ENCODE results near the gene MRPS27.

The MRPS27 gene

GRCh38 chr5:72286798-72287197 is 33.2 kb downstream of the MRPS27 start:
- DNase-seq = no peak

- no peak for DNase-seq
Measured at GRCh38 chr5:72285424-72285821, 34.6 kb downstream of the MRPS27 start.

- DNase-seq = no peak
Measured at GRCh38 chr5:72284559-72285423, 35.2 kb downstream of the MRPS27 start.

- no peak for DNase-seq
Measured at GRCh38 chr5:72283358-72283757, 36.7 kb downstream of the MRPS27 start.

- DNase-seq = no peak
Measured at GRCh38 chr5:72282878-72283277, 37.2 kb downstream of the MRPS27 start.

- DNase-seq = no peak
Measured at GRCh38 chr5:72281764-72282499, 38.1 kb downstream of the MRPS27 start.

GRCh38 chr5:72281430-72281763 is 38.6 kb downstream of the MRPS27 start:
- no peak for DNase-seq

- no peak for DNase-seq
Measured at GRCh38 chr5:72280581-72281069, 39.4 kb downstream of the MRPS27 start.

- DNase-seq = no peak
Measured at GRCh38 chr5:72276219-72276752, 43.8 kb downstream of the MRPS27 start.

GRCh38 chr5:72273547-72273946 is 46.5 kb downstream of the MRPS27 start:
- no peak for DNase-seq

- no peak for DNase-seq
Measured at GRCh38 chr5:72272398-72272797, 47.6 kb downstream of the MRPS27 start.

- no peak for DNase-seq
Measured at GRCh38 chr5:72271702-72272101, 48.3 kb downstream of the MRPS27 start.

- DNase-seq = no peak
Measured at GRCh38 chr5:72270037-72270436, 50.0 kb downstream of the MRPS27 start.

- DNase-seq = no peak
Measured at GRCh38 chr5:72269411-72269780, 50.6 kb downstream of the MRPS27 start.

- DNase-seq = peak; percentile 19
Measured at GRCh38 chr5:72268753-72269410, 51.2 kb downstream of the MRPS27 start.

GRCh38 chr5:72268260-72268659 is 51.8 kb downstream of the MRPS27 start:
- no peak for DNase-seq

- DNase-seq = no peak
Measured at GRCh38 chr5:72267685-72268084, 52.4 kb downstream of the MRPS27 start.

GRCh38 chr5:72266862-72267261 is 53.2 kb downstream of the MRPS27 start:
- no peak for DNase-seq

GRCh38 chr5:72265032-72265877 is 54.8 kb downstream of the MRPS27 start:
- no peak for DNase-seq

GRCh38 chr5:72256536-72256935 is 63.5 kb downstream of the MRPS27 start:
- no peak for DNase-seq

GRCh38 chr5:72255670-72256069 is 64.4 kb downstream of the MRPS27 start:
- DNase-seq = no peak

GRCh38 chr5:72255237-72255636 is 64.8 kb downstream of the MRPS27 start:
- no peak for DNase-seq

Measured in NK-92 treated with Interleukin-12 subunit alpha and Interleukin-12 subunit beta, amount 100 ng/mL, for 24 hours (cell line).